H1 (cell line): ENCODE measurements around the gene ADGRD2. TPM values are rescaled to one million over a fixed set of nuclear protein-coding genes. Genes with fewer than 3 reads are reported as not detected.

Experiments used
- CHD2 ChIP-seq: IDR thresholded peaks from 2 replicates; pipeline ENCODE4 v1.6.1; 2012; ENCODE audit warnings: low read length, improper control_type of control experiment
- EGR1 ChIP-seq: IDR thresholded peaks from 2 replicates; pipeline ENCODE4 v1.6.1; 2011; ENCODE audit warnings: low read depth, low read length, borderline replicate concordance
- EZH2 ChIP-seq: fragments of 200-600 bp; sonication (generic); IDR thresholded peaks from 2 replicates; pipeline ENCODE4 v1.7.1; 2012; ENCODE audit warnings: low read depth, mild to moderate bottlenecking, moderate library complexity, low read length, inconsistent platforms; ENCODE audit not compliant: severe bottlenecking
- SP1 ChIP-seq: IDR thresholded peaks from 2 replicates; pipeline ENCODE4 v1.6.1; 2011; ENCODE audit warnings: low read depth, low read length
- polyA plus RNA-seq, 7 experiments: library from polyadenylated mRNA; depleted of rRNA in 3 of 7; stranded (reverse) in 5 of 7; unstranded in 2 of 7; fragments of >200 nt in 5 of 7; fragments of 200-250 nt in 2 of 7; gene quantifications; 1 replicate in 5 of 7; 2 replicates in 1 of 7; 4 replicates in 1 of 7; pipeline versions ENCODE4 v1.2.1 to v1.2.3, GENCODE V29; 2011 to 2013; ENCODE audit warnings: missing spikeins in 2 of 7, mixed read lengths in 2 of 7
- total RNA-seq: library from RNA; stranded (reverse); fragmentation: NEBNext Ultra II Directional; extraction: Animal tissue kit (Norgen Biotek cat#: 25700); gene quantifications from 2 replicates; pipeline ENCODE4 v1.2.1, GENCODE V29; 2021
- TF ChIP-seq, protein P1 (sequence below): IDR thresholded peaks from 2 replicates; pipeline ENCODE4 v1.6.1; 2011; ENCODE audit warnings: low read depth, mild to moderate bottlenecking, low read length; ENCODE audit not compliant: insufficient read depth

The ADGRD2 gene
- total and polyA plus RNA-seq, 2 of the 8 experiments (the other 6 are each of a cell fraction or from before 2014, with no cell fraction given): 0.41 to 1.4 TPM

DNA sequence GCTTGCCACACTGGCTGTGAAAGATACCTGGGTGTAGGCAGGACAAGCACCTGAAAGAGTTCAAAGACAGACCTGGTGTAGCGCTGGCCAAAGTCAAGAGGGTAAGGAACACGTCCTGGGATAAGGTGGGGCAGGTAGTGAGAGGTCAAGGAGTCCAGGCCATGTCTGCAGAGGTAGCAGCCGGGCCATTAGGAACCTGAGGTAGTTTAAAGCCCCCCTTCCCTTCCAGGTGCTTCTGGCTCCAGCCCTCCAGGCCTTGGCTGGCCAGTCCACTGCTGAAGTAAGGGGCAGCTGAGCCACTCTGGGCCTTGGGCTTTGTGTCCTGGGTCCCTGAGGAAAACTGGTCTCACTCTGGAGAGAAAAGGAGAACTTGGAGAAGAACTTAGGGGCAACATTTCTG is 70.9 kb downstream of the ADGRD2 start (continued):
- TF ChIP-seq, protein P1, sequence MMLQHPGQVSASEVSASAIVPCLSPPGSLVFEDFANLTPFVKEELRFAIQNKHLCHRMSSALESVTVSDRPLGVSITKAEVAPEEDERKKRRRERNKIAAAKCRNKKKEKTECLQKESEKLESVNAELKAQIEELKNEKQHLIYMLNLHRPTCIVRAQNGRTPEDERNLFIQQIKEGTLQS: no peak
- no peak for TF ChIP-seq SP1
- TF ChIP-seq EGR1: no peak
- TF ChIP-seq CHD2: no peak
- no peak for TF ChIP-seq EZH2
